Right lobe of liver (tissue), 4 donors: ENCODE data around the gene SVIL.

Experiments used
- CTCF ChIP-seq, 4 donors: fragments of 200-600 bp in 3 of 4; fragments of 450-650 bp in 1 of 4; IDR thresholded peaks; one replicate each; pipeline versions ENCODE4 v1.5.1 to v1.8.0; 2016 to 2022; ENCODE audit warnings: antibody characterized with exemption in 4 of 4, mild to moderate bottlenecking in 2 of 4
- POLR2A ChIP-seq: fragments of 450-650 bp; IDR thresholded peaks from one replicate; pipeline ENCODE4 v1.6.1; 2017; ENCODE audit warnings: antibody characterized with exemption, mild to moderate bottlenecking
- donor health status: DM: no; HTN: no; CAD: no.
- donor health status: DM: no; HTN: no; CAD: no.
- donor health status: DM: no; HTN: yes; CAD: no.

GRCh38 chr10:29652192-29652591 is 17.4 kb upstream of the SVIL start:
- TF ChIP-seq CTCF (IDR thresholded peaks at IDR 0.05) (no peak), POLR2A (no peak)
